Measurements from ENCODE around the gene MSL3.

MSL3 gene, protein sequence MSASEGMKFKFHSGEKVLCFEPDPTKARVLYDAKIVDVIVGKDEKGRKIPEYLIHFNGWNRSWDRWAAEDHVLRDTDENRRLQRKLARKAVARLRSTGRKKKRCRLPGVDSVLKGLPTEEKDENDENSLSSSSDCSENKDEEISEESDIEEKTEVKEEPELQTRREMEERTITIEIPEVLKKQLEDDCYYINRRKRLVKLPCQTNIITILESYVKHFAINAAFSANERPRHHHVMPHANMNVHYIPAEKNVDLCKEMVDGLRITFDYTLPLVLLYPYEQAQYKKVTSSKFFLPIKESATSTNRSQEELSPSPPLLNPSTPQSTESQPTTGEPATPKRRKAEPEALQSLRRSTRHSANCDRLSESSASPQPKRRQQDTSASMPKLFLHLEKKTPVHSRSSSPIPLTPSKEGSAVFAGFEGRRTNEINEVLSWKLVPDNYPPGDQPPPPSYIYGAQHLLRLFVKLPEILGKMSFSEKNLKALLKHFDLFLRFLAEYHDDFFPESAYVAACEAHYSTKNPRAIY

DNA sequence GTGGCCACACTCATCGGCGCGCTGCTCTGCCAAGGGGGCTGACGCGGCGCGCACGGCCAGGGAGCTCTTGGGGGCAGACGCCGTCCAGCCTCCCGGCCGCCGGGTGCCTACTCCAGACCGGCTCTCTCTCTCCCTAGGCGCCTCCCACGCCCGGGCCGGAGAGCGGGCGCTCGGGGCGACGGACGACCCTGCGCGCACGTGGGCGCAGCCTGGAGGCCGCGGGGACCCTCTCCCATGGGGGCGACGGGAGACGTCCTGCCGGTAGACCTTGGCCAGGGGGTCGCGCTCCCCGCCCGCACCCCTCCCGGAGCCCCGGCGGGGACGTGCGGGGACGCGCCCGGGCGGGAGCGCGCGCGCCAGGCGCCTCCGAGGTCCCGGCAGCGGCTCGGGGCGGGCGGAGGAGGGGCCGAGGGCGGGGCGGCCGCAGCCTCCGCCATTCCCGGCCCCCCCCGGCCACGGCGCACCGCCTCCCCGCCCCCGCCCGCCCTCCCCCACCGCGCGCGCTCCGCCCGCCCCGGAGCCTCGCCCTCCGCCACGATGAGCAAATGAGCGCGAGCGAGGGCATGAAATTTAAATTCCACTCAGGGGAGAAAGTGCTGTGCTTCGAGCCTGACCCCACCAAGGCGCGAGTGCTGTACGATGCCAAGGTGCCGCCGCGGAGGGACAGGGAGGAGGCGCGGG is at the start of gene MSL3:
MSL3 (plus strand) TSS at position 519 of the 681 bp plus-strand sequence; CDS start at position 546, 27 bp downstream.
- H3K4me3 ChIP-seq = peak within 1 kb of the TSS; percentile 65 to 75
- H3K27me3 ChIP-seq = no peaks in the 10 kb centered on the region
- peaks cover 0 to 3% (median 2%) of the 10 kb centered on the region in 3 donors for H3K36me3 ChIP-seq
- intact Hi-C loops (cut with DNase I; ENCODE audit: low total_unique reads) = no loop called here
- peak within 1 kb of the TSS; percentile 80 to 92 for H3K27ac ChIP-seq
- TF ChIP-seq, protein P1, sequence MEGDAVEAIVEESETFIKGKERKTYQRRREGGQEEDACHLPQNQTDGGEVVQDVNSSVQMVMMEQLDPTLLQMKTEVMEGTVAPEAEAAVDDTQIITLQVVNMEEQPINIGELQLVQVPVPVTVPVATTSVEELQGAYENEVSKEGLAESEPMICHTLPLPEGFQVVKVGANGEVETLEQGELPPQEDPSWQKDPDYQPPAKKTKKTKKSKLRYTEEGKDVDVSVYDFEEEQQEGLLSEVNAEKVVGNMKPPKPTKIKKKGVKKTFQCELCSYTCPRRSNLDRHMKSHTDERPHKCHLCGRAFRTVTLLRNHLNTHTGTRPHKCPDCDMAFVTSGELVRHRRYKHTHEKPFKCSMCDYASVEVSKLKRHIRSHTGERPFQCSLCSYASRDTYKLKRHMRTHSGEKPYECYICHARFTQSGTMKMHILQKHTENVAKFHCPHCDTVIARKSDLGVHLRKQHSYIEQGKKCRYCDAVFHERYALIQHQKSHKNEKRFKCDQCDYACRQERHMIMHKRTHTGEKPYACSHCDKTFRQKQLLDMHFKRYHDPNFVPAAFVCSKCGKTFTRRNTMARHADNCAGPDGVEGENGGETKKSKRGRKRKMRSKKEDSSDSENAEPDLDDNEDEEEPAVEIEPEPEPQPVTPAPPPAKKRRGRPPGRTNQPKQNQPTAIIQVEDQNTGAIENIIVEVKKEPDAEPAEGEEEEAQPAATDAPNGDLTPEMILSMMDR (IDR thresholded peaks at IDR 0.05) = peak in 1 of 2 experiments; percentile 4
- no peaks in the 10 kb centered on the region for H3K9me3 ChIP-seq
- peak; percentile 45 to 79 for DNase-seq
- peaks cover 0 to 6% (median 0%) of the 10 kb centered on the region in 4 donors for H3K4me1 ChIP-seq

DNA sequence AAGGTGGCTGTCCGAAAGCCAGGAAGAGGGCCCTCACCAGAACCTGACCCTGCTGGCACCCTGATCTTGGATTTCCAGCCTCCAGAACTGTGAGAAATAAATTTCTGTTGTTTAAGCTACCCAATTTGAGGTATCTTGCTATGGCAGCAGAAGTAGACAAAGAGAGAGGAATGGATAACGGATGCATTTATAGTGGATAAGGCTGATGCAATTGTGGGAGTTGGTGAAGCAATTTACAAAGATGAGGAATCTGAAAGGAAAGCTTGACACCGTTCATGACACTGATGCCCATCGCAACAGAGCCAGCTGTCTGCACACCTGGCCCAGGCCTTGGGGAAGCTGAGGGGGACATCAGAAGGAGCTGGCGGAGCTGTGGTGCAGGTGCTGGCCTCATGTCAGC is 35.7 kb upstream of the MSL3 start:
- Histone ChIP-seq H3K27me3 (no peaks in the 10 kb centered on the region), H3K36me3 (no peaks in the 10 kb centered on the region), H3K4me3 (no peak overlapping the region), H3K9me3 (no peaks in the 10 kb centered on the region), H3K4me1 (no peaks in the 10 kb centered on the region), H3K27ac (no peak overlapping the region)
- intact Hi-C loops (cut with DNase I; ENCODE audit: low total_unique reads) = no loop called here
- TF ChIP-seq, protein P1 (IDR thresholded peaks at IDR 0.05) = no peak
- no peak for DNase-seq

DNA sequence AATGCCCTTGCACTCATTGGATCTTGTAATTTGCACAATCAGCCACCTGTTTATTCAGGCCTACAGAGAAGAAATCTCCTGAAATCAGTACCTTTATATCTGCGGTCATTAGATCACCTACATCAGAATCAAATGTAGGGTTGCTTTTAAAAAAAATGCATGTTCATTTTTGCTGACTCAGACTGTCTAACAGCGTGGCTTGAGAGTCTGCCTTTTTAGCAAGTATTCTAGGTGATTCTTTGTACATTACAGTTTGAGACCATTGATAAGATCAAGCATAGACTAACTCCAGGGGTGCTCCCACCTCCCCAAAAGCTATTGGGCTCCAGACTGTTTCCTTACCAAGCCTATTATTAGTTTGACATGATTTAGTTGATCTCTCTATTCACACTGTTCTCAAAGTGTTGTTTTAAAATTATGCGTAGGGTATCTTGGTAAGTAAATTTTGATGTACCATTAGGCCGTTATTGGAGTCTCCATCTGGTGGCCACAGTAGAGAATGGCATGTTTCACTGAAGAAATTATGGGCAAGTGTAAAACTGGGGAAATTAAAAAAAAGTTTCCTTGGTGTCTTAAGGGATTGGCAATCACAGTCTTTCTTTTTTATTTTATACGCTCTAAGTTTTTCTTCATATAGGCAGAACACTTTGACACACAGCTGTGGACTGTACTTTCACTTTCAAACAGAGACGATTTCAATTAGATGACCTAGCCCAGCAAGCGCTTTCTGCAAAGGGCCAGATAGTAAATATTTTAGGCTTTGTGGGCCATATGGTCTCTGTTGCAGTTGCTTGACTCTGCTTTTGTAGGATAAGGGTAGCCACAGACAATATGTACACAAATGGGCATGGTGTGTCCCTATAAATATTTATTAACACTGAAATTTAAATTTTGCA is 33.7 kb upstream of the MSL3 start:
- Histone ChIP-seq H3K4me3 (no peak overlapping the region), H3K27ac (no peak overlapping the region), H3K4me1 (no peaks in the 10 kb centered on the region), H3K9me3 (no peaks in the 10 kb centered on the region), H3K27me3 (no peaks in the 10 kb centered on the region), H3K36me3 (no peaks in the 10 kb centered on the region)
- TF ChIP-seq, protein P1 (IDR thresholded peaks at IDR 0.05) = peak; percentile 53 to 72
- intact Hi-C loops (cut with DNase I; ENCODE audit: low total_unique reads) = loop anchor here (2.0 kb wide), 1 partner anchor 188 kb away; no protein-coding TSS in a partner anchor
- DNase-seq = no peak

DNA sequence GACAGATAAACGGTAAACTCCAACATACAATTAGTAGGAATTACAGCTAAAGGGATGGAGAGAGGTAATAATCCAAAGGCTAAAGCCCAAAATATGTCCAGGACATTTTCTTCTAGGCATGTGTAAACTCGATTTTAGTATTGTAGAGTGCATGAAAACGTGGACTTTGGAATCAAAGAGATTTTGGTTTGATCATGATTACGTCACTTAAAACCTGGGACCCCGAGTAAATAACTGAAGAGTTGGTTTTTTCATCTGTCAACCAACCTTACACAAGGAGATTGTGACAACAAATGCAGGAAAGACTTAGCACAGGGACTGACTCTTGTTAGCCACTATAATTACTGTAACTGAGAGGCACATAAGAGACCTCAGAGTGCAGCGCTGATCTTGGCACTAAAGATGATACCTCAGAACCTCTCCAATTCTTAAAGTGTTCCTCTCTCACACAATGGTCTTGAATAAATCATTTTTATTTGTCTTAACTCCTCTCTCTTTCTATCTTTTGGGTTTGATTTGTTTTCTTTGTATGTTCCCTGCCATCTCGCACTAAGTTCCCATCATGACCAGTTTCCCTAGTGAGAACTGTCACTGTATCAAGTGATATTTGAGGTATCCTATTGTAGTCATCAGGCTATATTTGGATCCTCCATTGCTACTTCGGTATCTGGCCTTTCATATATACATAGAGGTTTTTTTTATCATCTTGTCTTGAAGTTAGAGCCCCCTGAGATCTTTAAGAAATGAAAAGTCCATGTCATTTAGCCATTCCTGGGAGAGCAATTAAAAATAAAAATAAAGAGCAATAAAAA is 32.2 kb upstream of the MSL3 start:
- no peaks in the 10 kb centered on the region for H3K27me3 ChIP-seq
- no peak for DNase-seq
- no peaks in the 10 kb centered on the region for H3K4me1 ChIP-seq
- H3K9me3 ChIP-seq = no peaks in the 10 kb centered on the region
- H3K4me3 ChIP-seq = no peak overlapping the region
- H3K36me3 ChIP-seq = no peaks in the 10 kb centered on the region
- TF ChIP-seq, protein P1 (IDR thresholded peaks at IDR 0.05) = no peak
- no peak overlapping the region for H3K27ac ChIP-seq
- intact Hi-C loops (cut with DNase I; ENCODE audit: low total_unique reads) = loop anchor here (2.0 kb wide), 1 partner anchor 189 kb away; no protein-coding TSS in a partner anchor

All from tibial artery (tissue), 4 donors.